ENCODE measurements around the gene ZNF219. TPM values are rescaled to one million over a fixed set of nuclear protein-coding genes. Genes with fewer than 3 reads are reported as not detected.
A peak's percentile ranks its signal among the peaks of the same experiment; 100 is the strongest.

ZNF219 gene
- total RNA-seq, 1 donor from 2014 or later = 31.9 TPM

- FAIRE-seq (no peak), DNase-seq (ENCODE audit: low read depth) (no peak)
- no peak overlapping the region for H3K9ac ChIP-seq (ENCODE audit: low read length)
- H3K4me1 ChIP-seq (ENCODE audit: insufficient read depth, low read length) = peaks cover 15% of the 10 kb centered on the region
- no peaks in the 10 kb centered on the region for H3K9me3 Mint-ChIP-seq (ENCODE audit: unreplicated experiment)
- peak overlapping the region; percentile 85 for H3K4me3 Mint-ChIP-seq (ENCODE audit: unreplicated experiment)
- no peaks in the 10 kb centered on the region for H3K36me3 ChIP-seq (ENCODE audit: insufficient read depth, low read length)
- no peaks in the 10 kb centered on the region for H3K79me2 ChIP-seq (ENCODE audit: insufficient read depth, low read length)
- H3K4me2 ChIP-seq (ENCODE audit: low read length) = peak overlapping the region; percentile 51
- no peaks in the 10 kb centered on the region for H3K36me3 Mint-ChIP-seq (ENCODE audit: low read depth, unreplicated experiment)
- H2AFZ ChIP-seq (ENCODE audit: low read depth, low read length) = no peak overlapping the region
- H3K4me3 ChIP-seq (ENCODE audit: insufficient read depth, low read depth, low read length) = no peak overlapping the region
- H3K27ac Mint-ChIP-seq (ENCODE audit: unreplicated experiment) = no peak overlapping the region
- H3K27me3 Mint-ChIP-seq (ENCODE audit: low read depth, unreplicated experiment) = no peaks in the 10 kb centered on the region
- peaks cover 33% of the 10 kb centered on the region for H4K20me1 ChIP-seq (ENCODE audit: insufficient read depth, low read length)
- H3K27ac ChIP-seq (ENCODE audit: low read depth, low read length) = no peak overlapping the region
- H3K27me3 ChIP-seq (ENCODE audit: insufficient read depth, low read length) = peaks cover 8% of the 10 kb centered on the region
- peaks cover 58% of the 10 kb centered on the region for H3K4me1 Mint-ChIP-seq (ENCODE audit: low read depth, unreplicated experiment)
- H3K9me3 ChIP-seq (ENCODE audit: insufficient read depth, low read depth, low read length) = no peaks in the 10 kb centered on the region
- no peak for TF ChIP-seq EZH2 (IDR thresholded peaks at IDR 0.05; ENCODE audit: insufficient read depth, low read length)
- TF ChIP-seq, protein P1, sequence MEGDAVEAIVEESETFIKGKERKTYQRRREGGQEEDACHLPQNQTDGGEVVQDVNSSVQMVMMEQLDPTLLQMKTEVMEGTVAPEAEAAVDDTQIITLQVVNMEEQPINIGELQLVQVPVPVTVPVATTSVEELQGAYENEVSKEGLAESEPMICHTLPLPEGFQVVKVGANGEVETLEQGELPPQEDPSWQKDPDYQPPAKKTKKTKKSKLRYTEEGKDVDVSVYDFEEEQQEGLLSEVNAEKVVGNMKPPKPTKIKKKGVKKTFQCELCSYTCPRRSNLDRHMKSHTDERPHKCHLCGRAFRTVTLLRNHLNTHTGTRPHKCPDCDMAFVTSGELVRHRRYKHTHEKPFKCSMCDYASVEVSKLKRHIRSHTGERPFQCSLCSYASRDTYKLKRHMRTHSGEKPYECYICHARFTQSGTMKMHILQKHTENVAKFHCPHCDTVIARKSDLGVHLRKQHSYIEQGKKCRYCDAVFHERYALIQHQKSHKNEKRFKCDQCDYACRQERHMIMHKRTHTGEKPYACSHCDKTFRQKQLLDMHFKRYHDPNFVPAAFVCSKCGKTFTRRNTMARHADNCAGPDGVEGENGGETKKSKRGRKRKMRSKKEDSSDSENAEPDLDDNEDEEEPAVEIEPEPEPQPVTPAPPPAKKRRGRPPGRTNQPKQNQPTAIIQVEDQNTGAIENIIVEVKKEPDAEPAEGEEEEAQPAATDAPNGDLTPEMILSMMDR (IDR thresholded peaks at IDR 0.05; ENCODE audit: insufficient read depth, low read depth, low read length) = no peak
Observed at GRCh38 chr14:21097636-21098075, 799 bp downstream of the ZNF219 start.

- Histone ChIP-seq H4K20me1 (ENCODE audit: insufficient read depth, low read length) (peaks cover 34% of the 10 kb centered on the region), H3K4me1 (ENCODE audit: insufficient read depth, low read length) (peaks cover 15% of the 10 kb centered on the region), H2AFZ (ENCODE audit: low read depth, low read length) (no peak overlapping the region), H3K79me2 (ENCODE audit: insufficient read depth, low read length) (no peaks in the 10 kb centered on the region), H3K36me3 (ENCODE audit: insufficient read depth, low read length) (no peaks in the 10 kb centered on the region), H3K27ac (ENCODE audit: low read depth, low read length) (no peak overlapping the region), H3K4me2 (ENCODE audit: low read length) (peak overlapping the region; percentile 51), H3K9ac (ENCODE audit: low read length) (no peak overlapping the region), H3K9me3 (ENCODE audit: insufficient read depth, low read depth, low read length) (no peaks in the 10 kb centered on the region), H3K27me3 (ENCODE audit: insufficient read depth, low read length) (peaks cover 8% of the 10 kb centered on the region), H3K4me3 (ENCODE audit: insufficient read depth, low read depth, low read length) (no peak overlapping the region)
- Mint-ChIP-seq H3K4me3 (ENCODE audit: unreplicated experiment) (peak overlapping the region; percentile 85), H3K27ac (ENCODE audit: unreplicated experiment) (no peak overlapping the region), H3K9me3 (ENCODE audit: unreplicated experiment) (no peaks in the 10 kb centered on the region), H3K36me3 (ENCODE audit: low read depth, unreplicated experiment) (no peaks in the 10 kb centered on the region), H3K27me3 (ENCODE audit: low read depth, unreplicated experiment) (no peaks in the 10 kb centered on the region), H3K4me1 (ENCODE audit: low read depth, unreplicated experiment) (peaks cover 53% of the 10 kb centered on the region)
- FAIRE-seq (no peak), DNase-seq (ENCODE audit: low read depth) (no peak)
- TF ChIP-seq EZH2 (IDR thresholded peaks at IDR 0.05; ENCODE audit: insufficient read depth, low read length) = no peak
- TF ChIP-seq, protein P1 (IDR thresholded peaks at IDR 0.05; ENCODE audit: insufficient read depth, low read depth, low read length) = no peak
Observed at GRCh38 chr14:21096978-21097635, 1.3 kb downstream of the ZNF219 start.

GRCh38 chr14:21096438-21096837 lies 2.0 kb downstream of the ZNF219 start:
- H3K9me3 Mint-ChIP-seq (ENCODE audit: unreplicated experiment) = no peaks in the 10 kb centered on the region
- no peaks in the 10 kb centered on the region for H3K27me3 Mint-ChIP-seq (ENCODE audit: low read depth, unreplicated experiment)
- no peaks in the 10 kb centered on the region for H3K36me3 Mint-ChIP-seq (ENCODE audit: low read depth, unreplicated experiment)
- Histone ChIP-seq H3K27me3 (ENCODE audit: insufficient read depth, low read length) (peaks cover 8% of the 10 kb centered on the region), H2AFZ (ENCODE audit: low read depth, low read length) (no peak overlapping the region), H3K27ac (ENCODE audit: low read depth, low read length) (no peak overlapping the region), H3K4me1 (ENCODE audit: insufficient read depth, low read length) (peaks cover 15% of the 10 kb centered on the region), H3K9me3 (ENCODE audit: insufficient read depth, low read depth, low read length) (no peaks in the 10 kb centered on the region), H3K4me2 (ENCODE audit: low read length) (no peak overlapping the region), H3K9ac (ENCODE audit: low read length) (no peak overlapping the region), H3K79me2 (ENCODE audit: insufficient read depth, low read length) (no peaks in the 10 kb centered on the region), H3K4me3 (ENCODE audit: insufficient read depth, low read depth, low read length) (no peak overlapping the region), H4K20me1 (ENCODE audit: insufficient read depth, low read length) (peaks cover 34% of the 10 kb centered on the region), H3K36me3 (ENCODE audit: insufficient read depth, low read length) (no peaks in the 10 kb centered on the region)
- FAIRE-seq = no peak
- peak overlapping the region; percentile 85 for H3K4me3 Mint-ChIP-seq (ENCODE audit: unreplicated experiment)
- no peak overlapping the region for H3K27ac Mint-ChIP-seq (ENCODE audit: unreplicated experiment)
- TF ChIP-seq, protein P1 (IDR thresholded peaks at IDR 0.05; ENCODE audit: insufficient read depth, low read depth, low read length) = no peak
- no peak for TF ChIP-seq EZH2 (IDR thresholded peaks at IDR 0.05; ENCODE audit: insufficient read depth, low read length)
- peaks cover 49% of the 10 kb centered on the region for H3K4me1 Mint-ChIP-seq (ENCODE audit: low read depth, unreplicated experiment)
- DNase-seq (ENCODE audit: low read depth) = no peak
